22Rv1 (cell line): ENCODE measurements around the gene RAET1G.

Source experiments
- CTCF ChIP-seq: fragments of 450-650 bp; IDR thresholded peaks from 2 replicates; pipeline ENCODE4 v1.5.1; 2017; ENCODE audit warnings: mild to moderate bottlenecking
- ZFX ChIP-seq: fragments of 450-650 bp; IDR thresholded peaks from 2 replicates; pipeline ENCODE4 v1.6.1; 2017; ENCODE audit warnings: antibody characterized with exemption, borderline replicate concordance

DNA sequence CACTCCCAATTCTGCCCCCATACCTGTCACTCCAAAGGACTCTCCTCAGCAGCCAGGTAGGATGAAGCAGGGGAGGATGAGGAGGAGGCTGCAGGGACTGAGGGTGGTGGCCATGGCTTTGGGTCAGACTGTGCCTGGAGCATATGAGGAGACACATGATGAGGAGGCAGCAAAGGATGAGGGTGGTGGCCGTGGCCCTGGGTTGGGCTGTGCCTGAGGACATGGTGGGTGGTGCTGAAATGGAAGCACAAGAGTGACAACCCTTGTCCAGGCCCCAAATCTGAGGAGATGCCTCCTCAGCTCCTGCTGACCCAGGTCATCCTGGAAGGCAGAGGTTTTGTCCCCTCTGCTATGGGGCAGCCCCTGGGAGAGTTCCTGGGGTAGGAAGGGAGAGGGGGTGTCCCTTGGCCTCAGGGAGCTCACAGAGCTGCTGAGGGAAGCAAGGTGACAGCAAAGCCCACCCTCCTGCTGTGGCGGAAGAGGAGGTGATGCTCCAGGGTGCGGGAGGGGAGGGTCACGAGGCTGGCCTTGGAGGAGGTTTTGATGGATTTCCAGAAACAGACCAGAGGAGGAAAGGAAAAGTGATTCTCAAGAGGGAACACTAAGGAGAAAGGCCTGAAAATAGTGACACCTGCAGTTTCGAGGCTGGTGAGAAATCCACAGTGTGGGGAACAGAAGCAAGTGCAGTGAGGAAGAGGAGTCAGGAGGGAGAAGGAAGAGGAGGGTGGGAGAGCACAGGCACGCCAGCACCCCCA, 4.6 kb downstream of the RAET1G start:
- TF ChIP-seq CTCF (no peak), ZFX (no peak)
